Stimulated activated CD8-positive, alpha-beta memory T cell treated with anti-CD3 and anti-CD28 coated beads, Interleukin-4, amount 100 ng/mL, for 1 hour (primary cell): ENCODE data around the gene ZNF678.

ENCODE experiments used
- DNase-seq, 2 donors: peaks; one replicate each; pipeline ENCODE4 v3.0.0-alpha.2; 2020; ENCODE audit warnings: low read depth in 2 of 2, low spot score in 1 of 2

The ZNF678 gene

GRCh38 chr1:227563324-227564201, at the start of gene ZNF678:
Gene ZNF678, plus strand, starts transcription at chr1:227563556. Its CDS starts 87,436 bp downstream, at chr1:227650992.
- DNase-seq: peak; percentile 52 to 69

GRCh38 chr1:227518876-227519275, 44.5 kb upstream of the ZNF678 start:
- no peak for DNase-seq

DNA sequence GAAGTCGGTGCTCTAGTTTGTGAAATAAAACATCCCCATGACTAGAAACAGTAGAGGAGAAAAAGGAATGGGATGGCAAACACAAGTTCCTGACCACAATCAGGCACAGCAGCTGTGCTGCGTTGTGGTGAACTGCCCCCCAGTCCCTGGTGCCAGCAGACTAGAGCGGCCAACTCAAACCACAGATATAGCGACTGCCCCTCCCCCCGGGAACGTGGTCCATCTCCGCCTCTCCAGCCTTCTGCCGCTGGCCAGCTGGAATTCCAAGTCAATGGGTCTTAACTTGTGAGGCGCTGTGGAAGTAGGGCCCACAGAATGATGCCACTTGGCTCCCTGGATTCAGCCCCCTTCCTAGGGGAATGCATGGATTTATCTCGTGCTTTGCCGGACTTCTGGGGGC, 41.6 kb upstream of the ZNF678 start:
- no peak for DNase-seq

- DNase-seq: no peak
Observed at GRCh38 chr1:227526524-227526923, 36.8 kb upstream of the ZNF678 start.

GRCh38 chr1:227532019-227532619, 31.2 kb upstream of the ZNF678 start:
- DNase-seq: no peak

- no peak for DNase-seq
Observed at GRCh38 chr1:227540170-227541098, 22.9 kb upstream of the ZNF678 start.

DNA sequence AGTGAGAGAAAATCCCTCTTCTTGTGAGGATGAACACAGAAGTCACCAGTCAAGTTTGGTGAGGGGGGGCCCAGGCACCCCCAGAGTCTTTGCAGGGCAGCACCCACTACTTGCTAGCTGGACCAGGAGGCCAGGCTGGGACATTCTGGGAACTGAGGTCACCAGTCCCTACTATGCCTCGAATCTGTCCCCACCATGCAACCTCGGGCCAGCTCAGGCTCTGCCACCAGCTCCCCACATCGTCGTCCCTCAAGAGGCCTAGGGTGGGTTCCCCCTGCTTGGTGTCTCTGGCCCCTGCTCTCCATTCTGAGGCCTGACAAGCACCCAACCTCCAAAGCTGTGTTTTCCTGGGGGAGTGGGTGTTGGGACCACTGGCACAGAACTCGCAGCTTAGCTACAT, 22.2 kb upstream of the ZNF678 start:
- DNase-seq: no peak

DNA sequence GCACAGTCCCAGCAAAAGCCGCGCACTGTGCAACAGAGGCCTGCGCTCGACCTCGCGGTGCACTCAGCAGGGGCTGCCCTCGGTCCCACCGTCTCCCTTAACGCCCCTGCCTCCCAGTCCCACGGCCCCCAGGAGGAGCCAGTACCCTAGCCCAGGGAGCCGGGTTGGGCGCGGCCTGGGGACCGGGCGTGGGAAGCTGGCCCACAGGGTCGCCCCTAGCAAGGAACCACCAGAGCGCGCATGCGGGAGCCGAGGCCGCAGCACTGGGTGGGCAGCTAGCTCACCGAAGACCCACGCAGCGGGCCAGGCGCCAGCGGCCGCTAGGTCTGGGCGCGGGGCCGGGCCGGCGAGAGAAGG, 21.6 kb upstream of the ZNF678 start:
- DNase-seq: no peak

DNA sequence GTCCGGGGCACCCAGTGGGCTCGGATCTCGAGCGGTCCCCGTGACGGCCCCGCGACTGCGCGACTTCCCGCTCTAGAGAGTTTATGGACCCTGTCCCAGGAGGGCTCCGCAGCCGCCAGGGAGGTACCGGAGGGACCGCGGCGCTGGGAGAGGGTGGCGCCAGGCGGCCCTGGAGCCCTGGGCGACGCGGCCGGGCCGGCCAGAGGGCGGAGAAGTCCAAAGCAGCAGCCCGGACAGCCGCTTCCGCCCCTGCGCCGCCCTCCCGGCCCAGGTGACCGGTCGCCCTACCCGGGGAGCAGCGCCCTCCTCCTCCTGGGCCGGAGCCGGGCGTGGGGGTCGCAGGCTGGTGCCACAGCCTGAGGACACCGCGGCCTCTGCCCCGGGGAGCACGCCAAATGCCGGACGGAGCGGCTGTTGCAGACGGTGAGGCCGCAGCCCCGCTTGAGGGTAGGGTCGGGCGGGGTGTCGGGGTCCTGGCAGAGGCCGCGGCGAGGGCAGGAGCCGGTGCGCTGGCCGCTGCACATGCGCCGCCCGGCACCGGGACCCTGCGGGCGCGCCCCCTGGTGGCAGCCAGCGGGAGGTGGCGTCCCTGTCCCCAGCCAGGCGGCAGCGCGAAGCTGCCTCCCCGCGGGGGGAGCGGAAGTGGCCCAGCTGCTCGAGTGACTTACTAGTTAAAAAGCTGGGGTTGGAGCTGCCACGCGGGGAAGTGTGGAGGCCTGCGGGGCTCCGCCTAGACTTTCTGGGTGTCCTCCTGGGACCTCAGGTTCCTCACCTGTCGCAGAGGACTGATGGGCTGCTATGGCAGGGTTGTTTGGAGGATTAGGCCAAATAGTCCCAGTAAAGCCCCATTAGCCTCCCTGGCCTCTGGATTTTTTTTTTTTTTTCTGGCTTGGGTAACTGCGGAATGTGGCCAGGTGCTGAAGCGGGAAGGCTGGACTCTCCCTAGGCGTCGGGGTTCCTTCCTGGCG, 20.9 kb upstream of the ZNF678 start:
- peak; percentile 62 to 83 for DNase-seq

DNA sequence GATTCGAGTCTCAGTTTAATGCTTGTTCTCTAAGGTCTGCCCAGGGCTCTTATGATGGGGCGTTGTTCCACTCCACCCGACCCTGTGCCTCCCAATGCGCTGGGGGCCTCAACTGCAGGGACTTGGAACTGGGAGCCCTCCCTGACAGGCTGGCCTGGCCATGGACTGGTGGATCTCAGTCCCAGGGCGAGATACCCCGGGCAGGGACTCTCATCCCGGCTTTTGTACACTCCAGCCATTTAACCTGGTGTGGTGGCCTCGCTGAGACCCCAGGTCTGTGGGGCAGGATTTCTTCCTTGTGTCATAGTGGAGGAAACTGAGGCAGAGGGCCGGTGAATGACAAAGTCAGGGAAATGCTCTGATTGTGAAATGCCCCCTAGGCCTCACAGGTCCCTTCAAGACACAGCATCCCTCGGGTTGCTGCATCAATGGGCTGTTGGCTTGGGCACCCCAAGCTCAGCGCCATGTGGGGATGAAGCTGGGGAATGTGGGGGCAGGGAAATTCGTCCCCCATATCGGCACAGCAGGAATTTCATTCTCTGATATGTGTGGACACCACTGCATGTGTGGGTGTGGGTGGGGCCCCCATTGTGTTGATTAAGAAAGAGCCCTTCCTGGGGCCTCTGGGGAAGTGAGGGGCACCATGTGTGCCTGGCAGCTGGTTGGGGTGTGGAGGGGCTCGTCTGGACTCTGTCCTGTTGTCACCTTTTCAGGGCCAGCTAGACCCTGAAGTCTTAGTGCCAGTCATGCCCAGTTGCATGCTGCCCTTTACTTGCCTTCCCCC, 19.9 kb upstream of the ZNF678 start:
- DNase-seq: no peak

DNA sequence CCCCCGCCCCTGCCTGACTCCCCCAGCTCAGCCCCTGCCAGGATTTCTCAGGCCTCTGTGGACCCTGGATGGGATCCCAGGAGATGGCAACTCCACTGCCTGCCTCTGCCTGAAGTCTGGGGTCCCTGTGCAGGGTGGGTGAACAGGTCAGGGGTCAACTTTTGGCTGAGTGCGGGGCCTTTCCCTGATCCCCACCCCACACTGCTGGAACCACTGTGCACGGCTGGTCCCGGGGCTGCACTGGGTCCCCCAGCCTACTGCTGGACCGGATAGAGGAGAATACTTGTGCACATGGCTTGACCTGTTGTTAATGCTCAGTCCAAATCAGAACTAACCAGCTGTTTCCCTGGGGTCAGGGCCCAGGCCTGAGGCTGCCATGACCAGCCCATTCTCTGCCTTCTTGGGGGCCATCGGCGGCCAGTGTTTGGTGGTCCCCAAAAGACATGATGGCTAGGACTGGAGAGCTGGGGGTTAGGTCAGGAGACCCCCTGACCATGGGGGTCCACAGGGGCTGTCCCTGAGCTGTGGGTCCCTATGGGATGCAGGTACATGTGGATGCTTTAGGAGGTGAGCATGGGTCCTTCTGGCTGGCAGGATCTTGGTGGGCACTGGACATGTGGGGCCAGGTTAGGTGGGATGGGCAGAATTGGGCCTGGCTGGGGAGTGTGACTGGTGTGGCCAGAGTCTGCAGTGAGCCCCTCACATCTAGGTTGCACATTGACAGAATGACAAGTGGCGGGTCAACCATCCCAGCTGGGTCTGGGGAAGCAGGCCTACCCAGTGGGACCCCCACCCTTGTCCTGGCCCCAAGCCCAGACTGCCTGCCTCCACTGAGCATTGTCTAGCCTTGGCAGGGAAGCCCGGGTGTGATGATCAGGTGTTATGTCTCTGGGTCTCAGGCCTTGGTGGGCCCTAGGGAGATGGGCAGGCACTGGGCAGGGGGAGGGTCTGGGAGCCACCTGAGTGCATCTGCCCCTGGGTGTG, 19.0 kb upstream of the ZNF678 start:
- no peak for DNase-seq

DNA sequence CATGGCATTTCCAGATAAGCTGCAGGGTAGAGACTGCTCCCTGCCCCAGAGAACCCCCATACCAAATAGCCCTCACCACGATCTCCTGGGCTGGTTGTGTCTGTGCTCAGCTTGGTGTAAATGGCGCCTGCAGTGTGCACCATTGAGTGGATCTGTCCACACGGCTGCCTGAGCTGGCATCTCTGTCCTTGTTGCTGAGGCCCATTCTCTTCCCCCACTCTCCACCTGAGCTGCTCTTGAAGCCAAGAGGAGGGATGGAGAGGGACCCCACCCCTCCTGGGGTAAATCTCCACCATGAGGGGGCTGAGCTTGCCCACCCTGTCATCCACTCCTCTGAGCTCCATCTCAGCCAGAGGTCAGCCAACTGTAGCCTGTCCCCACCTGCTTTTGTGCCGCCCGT, 18.0 kb upstream of the ZNF678 start:
- DNase-seq: no peak

DNA sequence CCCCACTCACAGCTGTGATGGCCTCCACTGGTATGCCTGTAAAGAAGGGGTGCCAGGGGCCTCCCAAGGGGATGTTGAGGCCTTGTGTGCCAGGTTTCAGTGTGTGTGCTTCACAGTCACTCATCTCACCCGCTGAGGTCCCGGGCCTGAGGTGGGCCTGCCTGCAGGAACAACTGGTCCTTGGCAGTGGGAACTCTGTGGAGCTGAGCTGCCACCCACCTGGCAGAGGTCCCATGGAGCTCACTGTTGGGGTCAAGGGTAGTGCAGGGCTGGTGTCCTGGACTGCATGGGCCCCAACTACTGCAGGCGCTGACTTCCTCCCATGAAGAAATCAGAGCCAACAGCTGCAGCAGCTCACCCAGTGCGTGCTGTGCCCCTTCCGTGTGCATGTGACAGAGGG, 17.3 kb upstream of the ZNF678 start:
- no peak for DNase-seq

DNA sequence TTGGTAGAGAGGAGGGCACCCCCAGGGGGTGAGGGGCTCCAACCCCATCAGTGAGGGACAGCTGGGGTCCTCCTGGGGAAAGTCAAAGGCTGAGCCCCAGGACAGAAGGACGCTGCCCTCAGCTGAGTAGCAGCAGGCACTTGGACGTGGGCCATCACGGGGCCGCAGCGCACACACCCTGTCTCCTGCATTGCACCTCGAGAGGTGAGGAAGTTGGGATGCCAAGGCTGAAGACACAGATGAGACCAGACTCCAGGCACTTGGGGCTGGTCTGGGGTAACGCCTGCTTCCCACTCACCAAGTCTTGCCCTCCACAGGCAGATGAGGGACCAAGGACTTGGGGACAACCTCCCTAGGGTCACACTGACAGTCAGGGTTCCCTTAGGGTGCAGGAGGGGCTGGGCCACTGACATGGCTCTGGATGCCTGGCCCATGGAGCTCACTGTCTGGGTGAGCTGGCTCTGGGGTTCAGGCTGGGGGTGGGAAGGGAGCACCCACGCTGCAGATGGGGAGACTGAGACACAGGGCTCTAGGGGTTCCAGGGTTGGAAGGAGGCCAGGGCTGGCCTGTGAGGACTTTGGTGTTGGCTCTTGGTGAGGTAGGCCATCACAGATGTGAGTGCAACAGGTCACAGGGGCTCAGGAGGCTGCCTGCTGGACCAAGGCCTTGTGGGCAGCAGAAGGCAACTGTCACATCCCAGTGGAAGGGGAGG, 16.6 kb upstream of the ZNF678 start:
- DNase-seq: no peak

GRCh38 chr1:227547310-227548118, 15.8 kb upstream of the ZNF678 start:
- no peak for DNase-seq

GRCh38 chr1:227548119-227548397, 15.3 kb upstream of the ZNF678 start:
- DNase-seq: no peak

DNA sequence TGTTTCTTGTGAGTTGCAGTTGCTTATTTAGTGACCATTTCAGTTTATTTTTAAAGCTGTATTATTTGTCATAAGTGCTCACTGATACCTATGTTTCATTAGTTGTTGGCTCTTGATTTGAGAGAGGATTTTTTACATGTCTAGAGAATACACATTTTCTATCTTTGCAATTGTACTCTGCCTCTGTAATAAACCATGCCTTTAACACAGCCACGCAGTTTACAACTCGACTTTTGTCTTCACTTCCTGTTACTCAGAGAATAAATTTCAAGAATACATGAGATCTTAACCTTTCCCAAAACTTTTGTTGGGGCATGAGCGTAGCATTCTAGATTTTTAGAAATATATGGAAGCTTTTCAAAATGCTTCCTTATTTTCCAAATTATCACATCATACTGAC, 14.9 kb upstream of the ZNF678 start:
- no peak for DNase-seq
